ENCODE measurements around the gene CASS4.
"Not testable (repeated sequence)": the region's sequence is repeated elsewhere in the genome, so short reads cannot be mapped to it uniquely, and the experiment has no call there.

CASS4 gene

DNA sequence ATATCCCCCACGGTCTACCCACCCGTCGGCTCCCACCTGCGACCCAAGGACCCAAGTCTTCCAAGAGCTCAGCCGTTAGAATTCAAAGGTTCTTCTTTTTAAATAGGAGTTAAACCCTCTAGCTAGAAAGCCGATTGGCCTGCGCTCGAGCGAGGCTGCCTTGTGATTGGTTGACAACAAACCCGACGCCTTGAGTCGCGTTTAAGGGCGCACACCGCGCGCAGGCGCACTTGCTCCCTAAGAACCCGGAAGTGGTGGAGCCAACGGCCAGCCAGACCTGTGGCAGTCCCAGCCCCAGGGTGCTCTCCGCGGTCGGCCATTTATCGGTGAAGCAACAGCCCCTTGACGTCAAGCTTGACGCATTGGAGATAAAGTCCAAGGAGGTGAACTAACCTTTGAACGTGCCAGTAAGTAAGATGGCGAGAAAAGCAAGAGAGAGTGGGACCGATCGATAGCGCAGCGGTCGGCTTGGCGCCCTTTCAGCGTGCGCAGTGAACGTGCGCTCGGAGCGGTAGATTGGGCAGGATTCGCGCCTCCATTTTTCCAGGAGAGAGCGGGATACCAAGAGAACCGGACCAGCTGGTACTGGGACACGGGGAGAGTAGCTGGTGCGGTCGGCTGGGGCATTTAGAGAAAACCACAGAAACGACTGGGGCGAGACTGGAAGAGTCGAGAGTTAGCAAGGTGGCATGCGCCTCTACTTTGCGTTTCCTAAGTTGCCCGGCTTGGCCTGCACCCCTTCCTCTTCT, 19.8 kb upstream of the CASS4 start, which contains the start of the genes AURKA and CSTF1:
AURKA (minus strand) TSS at position 84 of the 749 bp plus-strand sequence. CDS start 4,018 bp downstream, outside the sequence.
CSTF1 (plus strand) TSS at position 514 of the 749 bp plus-strand sequence. CDS start 2,908 bp downstream, outside the sequence.
- peak; percentile 96 for DNase-seq

DNA sequence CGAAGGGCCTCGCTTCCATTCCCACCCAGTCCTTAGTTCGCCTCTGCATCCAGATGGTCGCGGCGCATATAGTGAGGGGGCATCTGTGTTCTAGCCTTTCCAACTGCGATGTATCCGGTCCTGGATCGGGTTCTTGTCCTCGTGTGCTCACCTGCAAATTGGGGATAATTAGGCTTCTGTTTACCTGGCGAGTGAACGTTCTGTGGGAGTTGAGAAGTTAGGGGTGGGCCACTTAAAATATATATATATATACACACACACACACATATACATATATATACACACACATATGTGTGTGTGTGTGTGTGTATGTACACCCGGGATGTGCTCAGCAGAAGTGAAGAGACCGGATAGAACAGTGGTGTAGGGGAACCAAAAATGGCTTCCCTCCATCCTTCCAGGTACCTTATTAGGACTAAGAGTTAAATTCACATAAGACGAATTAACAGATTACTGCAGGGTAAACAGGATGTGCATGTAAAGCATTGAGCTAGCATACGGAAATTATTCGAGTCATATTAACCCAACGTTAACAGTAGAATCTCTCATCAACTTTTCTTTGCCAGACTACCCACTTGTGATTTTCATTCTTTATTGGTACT, 19.1 kb upstream of the CASS4 start:
- peak; percentile 42 to 44 for DNase-seq

DNA sequence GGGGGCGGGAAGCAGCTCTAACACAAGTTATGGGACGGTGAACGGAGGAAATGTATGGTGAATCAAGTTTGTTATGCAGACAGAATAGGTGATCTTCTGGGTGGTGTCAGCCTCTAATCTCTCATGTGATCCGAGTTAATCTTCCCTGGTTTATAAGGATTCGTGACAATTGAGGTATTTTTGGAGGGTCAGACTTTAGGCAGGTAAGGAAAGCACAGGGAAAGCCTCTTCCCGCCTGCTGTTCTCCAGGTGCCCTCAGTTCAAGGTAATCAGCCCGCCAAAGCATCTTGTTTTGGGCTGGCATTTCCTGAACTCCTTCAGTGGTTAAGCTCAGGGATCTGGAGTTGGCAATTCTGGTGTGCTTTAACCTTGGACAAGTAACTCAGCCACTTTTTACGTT, 18.4 kb upstream of the CASS4 start:
- no peak for DNase-seq

DNA sequence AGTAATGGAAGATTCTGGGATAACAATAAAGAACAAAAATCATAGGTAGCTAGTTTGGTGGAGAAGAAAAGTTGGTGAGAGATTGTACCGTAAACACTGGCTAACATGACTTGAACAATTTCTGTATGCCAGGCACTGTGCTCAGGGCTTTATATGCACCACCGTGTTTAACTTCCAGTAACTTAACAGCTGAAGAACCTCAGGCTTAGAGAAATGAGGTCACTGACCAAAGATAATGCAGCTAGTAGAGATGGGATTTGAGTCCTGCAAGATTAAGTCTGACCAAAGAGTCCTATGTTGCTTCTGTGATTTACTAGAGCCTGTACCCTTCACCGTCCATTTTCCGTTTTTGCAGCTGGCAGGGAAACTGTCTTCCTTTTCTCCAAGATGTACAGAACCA, 16.9 kb upstream of the CASS4 start:
- DNase-seq = no peak

DNA sequence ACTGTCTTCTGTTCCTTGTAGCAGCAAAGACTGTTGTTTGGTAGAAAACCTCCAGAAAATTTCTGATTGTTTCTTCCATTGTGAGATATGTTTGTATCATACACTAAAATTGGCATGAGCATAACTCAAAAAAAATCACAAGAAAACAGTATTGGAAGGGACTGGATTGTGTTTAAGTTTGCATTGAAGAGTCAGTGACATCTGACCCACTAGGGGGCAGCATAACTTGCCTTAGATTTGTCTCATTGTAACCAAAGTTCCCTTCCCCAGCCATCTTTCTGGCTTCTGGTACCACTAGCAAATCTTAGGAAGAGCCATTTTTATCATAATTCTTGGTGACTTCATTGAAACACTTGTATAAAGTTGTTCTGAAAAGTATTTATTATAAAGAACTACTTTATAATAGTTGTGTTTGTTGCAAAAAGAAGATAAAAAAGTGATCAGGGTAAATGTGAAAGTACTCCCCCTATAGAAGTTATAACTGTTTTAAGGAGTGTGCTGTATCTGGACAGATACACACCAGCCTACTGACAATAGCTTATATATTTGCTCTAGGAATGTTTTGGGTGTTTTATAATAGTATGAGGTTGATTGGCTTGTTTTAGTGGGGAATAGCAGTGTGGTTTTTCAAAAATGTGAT, 11.9 kb upstream of the CASS4 start:
- peak; percentile 79 to 89 for DNase-seq

DNA sequence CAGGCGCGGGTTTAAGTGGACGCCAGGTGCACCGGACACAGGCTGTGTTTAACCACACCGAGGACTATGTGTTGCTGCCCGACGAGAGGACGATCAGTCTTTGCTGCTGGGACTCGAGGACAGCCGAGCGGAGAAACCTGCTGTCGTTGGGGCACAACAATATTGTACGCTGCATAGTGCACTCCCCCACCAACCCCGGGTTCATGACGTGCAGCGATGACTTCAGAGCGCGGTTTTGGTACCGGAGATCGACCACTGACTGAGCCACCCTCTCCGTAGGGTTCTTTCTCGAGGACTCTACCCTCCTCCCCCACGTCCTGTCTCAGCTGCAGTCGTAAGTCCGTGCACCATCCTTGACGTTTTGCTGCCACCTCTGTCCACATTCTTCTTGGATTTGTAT, 8.6 kb upstream of the CASS4 start:
- DNase-seq = no peak

DNA sequence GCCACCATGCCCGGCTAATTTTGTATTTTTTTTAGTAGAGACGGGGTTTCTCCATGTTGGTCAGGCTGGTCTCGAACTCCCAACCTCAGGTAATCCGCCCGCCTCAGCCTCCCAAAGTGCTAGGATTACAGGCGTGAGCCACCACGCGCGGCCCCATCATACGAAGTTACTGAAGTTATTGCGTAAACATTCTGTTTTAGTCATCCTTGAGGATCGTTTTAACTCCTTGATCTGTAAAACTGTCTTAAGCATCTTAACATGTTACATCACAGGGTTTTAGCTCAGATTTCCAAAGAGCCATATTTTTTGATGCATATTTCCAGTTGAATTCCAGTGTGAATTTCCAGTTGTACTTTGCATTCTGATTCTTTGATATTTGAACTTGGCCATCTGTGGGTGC, 6.7 kb upstream of the CASS4 start:
- not testable (repeated sequence) for DNase-seq

DNA sequence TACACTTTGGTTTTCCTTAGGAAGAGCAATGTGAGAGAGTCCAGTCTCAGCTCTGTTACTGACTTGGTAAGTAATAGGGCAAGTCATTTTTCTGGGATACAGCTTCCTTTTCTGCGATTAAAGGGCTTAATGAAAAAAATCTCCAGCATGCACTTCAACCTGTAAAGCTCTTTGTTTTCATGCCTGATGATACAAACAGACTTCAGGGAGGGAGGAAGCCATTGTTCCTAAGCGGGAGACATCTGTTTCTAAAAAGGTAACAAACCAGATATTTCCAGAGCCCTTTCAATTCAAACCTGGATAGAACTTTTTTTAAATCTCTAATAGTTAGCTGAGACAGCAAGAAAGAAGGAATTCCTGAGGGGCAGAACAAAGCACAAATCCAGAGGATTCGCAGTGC, 5.2 kb upstream of the CASS4 start:
- DNase-seq = no peak

DNA sequence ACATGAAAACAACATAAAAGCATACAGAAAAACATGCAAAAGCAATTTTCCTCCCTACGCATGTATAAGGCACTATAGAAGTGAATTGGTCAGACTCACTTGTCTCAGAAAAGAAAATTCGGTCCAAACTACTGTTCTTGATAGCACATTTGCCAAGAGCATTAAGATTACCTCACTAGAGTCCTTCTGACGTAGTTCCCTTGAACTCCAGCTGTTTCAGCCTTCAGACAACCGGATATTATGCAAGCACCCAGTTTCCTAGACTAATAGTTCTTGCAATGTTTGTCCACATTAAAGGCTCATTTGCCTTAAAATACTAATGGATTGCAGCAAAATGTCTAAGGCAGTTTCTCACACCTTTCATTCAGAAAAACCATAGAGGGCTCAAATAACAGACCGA, 2.5 kb upstream of the CASS4 start:
- DNase-seq = peak; percentile 61 to 66

DNA sequence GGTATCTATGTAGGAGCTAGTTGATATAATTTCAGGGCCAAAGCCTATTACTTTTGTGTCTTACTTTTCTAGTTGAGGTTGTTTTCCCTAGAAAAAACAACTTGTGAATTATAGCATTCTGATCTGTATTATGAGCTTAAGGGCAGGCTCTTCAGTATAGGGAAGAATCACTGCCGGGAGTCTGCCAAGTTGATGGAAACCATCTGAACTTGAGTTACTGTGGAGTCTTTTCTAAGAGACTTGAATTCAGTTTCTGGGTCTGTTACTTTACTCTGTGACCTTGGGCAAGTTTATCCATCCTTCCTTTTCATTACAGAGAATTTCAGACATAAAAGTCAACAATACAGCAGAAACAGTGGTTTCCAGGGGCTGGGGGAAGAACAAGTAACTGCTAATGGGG, 2.1 kb upstream of the CASS4 start:
- DNase-seq = no peak

DNA sequence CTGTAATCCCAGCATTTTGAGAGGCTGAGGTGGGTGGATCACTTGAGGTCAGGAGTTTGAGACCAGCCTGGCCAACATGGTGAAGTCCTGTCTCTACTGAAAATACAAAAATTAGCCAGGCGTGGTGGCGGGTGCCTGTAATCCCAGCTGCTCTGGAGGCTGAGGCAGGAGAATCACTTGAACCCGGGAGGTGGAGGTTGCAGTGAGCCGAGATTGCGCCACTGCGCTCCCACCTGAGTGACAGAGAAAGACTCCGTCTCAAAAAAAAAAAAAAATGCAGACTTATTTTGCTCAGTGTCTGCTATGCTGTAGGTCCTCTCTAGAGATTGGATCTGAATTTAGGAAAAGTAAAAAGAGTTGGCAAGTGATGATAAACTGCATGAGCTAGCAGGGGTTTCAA, 773 bp upstream of the CASS4 start:
- not testable (repeated sequence) for DNase-seq

DNA sequence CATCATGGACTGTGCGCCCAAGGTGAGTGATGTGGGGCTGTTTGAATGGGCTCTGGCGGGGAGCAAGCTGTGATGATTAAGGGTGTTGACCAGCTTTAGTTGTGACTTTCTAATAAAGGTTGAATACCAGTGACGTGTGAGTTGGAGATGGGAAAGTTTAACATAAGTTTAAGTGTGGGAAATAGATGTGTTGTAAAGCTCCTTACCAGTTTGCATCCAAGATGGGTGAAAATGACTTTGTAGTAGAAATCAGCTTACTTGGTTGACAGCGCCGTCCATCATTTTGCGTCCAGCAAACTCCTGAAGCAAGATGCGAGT, 372 bp downstream of the CASS4 start:
- DNase-seq = no peak

DNA sequence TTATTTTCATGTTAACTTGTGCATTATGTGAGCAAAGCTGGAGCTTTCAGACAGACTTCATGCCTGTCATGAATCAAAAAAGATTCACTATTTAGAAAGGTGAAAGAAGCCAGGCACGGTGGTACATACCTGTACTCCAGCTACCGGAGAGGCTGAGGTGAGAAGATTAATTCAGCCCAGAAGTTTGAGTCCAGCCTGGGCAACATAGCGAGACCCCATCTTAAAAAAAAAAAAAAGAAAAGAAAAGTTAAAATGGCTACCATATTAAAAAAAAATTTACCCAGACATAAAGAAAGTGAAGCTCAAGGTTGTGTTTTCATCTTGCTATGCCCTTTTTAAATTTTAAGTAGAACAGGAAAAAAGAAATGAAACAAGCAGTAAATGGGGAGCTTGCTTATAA, 889 bp downstream of the CASS4 start:
- no peak for DNase-seq

DNA sequence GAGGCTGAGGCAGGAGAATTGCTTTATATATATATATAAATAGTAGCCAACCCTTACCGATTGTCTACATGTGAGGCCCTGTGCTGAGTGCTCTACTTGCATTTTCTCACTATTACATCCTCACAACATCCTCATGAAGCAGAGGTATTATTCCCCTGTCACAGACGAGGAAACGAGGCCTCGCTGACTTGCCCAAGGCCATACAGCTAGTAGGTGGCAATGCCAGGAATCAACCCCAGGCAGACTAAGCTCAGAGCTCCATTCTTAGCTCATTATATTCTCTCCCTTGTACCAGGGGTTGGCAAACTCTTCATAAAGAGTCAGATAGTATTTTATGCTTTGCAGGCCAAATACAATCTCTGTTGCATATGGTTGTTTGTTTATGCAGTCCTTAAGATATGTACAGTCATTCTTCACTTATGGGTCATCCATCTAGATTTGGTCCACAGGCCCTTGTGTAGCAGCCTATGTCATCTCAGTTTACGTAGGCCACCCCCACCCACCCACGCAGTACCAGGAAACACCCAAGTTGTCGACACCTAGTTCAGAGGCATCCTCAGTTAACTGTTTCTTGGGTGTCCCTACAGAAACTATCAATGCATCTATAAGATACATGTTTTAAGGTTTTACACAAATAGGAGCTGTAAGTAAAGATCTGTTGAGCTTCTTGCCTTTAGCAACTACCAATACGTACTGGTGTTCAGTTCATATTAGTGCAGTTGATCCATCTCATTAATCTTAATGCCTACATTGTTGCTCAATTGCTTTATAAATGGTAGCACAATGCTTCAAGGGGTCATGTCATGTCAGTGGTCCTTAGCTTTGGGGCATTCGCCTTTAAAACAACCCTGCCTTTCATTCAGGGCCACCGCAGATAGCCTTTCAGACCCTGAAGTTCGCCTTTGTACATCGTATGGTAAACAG, 3.0 kb downstream of the CASS4 start:
- no peak for DNase-seq

DNA sequence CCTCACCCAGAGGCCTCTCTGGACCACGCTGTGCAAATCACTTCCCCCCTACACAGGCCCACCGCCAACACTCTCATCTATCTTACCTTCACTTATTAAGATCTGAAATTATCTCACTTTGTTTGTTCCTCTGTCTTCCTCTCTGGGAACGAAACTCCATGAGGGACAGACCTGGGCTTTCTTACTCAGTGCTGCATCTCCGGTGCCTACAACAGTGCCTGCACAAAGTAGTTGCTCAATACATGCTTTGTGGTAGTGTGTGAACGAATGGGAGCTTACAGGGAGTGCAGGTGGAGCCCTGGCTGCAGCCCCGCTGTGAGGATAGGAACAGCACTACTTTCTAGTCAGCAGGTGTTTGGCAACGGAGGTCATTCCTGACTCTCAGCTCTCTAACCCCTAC, 5.3 kb downstream of the CASS4 start:
- no peak for DNase-seq

DNA sequence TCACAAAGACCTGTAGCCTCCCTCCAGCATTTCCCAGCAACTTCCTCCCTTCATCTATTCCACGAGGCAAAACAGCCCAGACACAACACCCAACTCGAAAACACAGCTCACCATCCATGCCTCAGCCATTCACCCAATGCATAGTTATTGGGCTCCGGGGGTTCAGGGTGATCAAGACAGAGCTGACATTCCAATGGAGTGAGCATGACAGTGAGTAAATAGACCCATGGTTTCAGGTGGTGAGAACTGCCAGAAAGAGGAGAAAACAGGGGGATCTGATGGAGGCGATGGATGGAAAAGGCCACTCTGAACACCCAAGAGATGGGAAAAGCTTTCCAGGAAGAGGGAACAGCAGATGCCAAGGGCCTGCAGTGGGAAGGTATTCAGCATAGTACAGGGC, 5.9 kb downstream of the CASS4 start:
- no peak for DNase-seq

DNA sequence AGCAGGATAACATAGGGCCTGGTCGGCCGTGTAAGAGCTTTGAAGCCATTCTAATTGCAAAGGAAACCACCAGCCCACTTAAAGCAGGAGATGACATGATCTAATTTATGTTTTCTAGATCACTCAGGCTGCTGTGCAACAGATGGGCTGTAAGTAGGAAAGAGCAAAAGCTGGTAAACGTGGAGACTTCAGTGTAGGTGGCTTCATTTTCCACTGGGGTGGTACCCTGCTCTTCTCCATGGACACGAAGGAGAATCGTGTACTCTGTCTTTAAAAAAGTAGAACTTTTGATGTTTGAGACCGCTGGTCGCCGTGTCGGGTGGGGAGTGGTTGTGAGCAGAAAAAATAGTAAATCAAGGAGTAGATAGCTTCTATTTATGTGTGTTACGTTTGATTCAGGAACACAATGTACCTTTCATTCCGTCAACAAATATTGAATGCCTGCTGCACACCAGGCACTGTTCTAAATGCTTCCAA, 6.4 kb downstream of the CASS4 start:
- peak; percentile 20 to 37 for DNase-seq

DNA sequence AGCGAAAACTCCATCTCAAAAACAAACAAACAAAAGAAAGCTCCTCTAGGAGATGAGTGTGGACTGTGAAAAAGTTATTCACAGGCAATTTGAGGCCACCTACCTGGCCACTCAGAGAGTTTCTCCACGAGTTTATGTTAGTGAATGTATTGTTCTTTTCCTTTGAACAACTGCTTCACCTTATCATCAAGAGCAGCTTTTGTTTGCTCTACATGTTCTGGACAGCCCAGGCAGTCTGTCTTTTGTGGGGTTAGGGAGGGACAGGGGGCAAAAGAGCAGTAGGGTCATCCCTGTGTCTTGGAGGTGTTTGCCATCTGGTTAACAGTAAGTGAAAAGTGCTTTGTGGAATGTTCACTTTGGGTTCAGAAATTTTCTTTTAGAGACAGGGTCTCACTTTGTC, 8.0 kb downstream of the CASS4 start:
- DNase-seq = no peak

DNA sequence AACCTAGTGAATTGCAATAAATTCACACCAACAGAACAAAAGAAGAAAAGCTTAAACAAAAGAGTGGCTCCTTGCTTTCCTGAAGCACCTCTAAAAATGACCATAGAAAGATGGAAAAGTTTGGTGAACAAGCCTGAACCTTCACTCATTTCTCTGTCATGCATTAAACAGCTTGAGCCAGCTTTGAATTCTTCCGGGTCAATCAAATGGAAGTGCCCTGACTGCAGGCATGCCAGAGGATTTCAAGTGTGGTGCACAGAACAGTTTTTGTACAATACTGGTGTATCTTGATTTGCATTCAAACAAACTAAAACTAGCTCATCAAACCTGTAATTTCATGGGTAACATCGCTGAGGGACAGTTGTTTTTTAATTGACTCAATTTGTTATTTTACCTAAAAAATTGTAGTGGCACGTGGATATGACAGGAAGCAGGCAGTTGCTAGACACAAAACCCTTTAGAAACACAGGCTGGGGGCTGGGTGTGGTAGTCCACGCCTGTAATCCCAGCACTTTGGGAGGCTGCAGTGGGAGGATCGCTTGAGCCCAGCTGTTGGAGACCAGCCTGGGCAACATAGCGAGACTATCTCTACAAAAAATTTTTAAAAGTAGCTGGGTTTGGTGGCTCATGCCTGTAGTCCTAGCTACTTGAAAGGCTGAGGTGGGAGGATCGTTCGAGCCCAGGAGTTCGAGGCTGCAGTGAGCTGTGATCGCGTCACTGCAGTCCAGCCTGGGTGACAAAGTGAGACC, 9.1 kb downstream of the CASS4 start:
- DNase-seq = peak in 1 of 2 experiments; percentile 7

DNA sequence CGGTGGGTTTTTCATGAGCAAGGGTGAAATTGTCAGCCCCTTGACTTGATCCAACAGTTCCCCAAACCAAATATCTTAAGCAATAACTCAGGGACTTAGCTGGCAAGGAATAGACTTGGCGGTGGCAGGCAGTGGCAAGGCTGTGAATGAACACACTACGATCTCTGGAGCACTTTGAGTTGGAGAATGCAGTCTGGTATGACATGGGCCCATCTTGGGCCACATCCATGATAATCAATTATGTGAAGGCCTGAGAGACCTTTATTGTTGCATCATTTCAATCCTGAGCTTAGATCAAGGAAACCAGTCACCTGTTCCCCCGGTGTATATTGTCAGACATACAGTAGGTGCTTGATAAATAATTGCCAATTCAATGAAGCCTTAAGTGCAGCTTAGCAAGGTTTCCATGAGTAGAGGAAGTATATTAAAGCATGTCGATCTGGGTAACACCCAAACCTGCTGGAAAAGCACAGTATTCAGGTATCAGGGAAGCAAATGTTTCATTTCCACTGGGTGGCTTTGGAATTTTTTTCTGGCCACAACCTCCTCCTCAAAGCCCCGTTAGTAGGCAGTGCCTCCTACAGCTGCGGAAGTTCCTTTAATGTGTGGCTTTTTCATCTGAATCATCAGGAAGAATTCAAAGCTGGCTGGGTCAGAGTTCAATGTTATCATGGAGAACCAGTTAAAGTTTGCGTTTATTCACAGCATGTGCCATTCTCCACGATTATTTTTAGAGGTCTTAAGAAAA, 10.2 kb downstream of the CASS4 start:
- peak; percentile 70 to 75 for DNase-seq

DNA sequence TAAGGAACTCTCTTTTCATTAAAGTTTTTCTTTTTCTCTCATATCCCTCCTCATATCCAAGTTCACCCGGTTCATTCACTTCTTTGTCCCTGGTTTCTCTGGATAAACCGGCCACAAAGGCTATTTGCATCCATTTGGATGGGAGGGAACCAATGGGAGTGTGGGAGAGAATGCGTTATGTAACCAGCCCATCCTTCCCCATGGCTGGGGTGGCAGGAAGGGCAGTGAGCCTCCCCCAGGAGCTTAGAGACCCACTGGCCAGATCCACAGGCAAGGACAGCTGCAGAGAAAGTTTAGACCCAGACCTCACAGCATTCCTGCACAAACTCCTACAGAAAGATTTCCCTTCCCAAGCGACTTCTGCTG, 10.7 kb downstream of the CASS4 start:
- DNase-seq = no peak

DNA sequence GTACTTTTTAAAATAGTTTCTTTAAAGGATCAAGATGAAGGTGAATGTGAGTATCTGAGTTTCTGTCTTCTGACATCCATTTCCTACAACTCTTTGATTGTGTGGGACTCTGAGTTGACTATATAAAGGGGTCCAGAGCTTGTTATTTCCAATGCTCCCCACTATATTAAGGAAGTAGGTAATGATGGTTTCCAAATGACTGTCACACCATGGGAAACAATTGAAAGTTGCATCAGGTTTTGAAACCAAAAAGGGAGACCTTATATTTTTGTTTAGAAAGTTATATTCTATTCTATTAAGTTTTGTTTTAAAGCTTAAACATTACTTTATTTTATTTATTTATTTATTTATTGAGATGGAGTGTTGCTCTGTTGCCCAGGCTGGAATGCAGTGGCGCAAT, 11.2 kb downstream of the CASS4 start:
- DNase-seq = no peak
